ENCODE measurements around the gene LST1.

DNA sequence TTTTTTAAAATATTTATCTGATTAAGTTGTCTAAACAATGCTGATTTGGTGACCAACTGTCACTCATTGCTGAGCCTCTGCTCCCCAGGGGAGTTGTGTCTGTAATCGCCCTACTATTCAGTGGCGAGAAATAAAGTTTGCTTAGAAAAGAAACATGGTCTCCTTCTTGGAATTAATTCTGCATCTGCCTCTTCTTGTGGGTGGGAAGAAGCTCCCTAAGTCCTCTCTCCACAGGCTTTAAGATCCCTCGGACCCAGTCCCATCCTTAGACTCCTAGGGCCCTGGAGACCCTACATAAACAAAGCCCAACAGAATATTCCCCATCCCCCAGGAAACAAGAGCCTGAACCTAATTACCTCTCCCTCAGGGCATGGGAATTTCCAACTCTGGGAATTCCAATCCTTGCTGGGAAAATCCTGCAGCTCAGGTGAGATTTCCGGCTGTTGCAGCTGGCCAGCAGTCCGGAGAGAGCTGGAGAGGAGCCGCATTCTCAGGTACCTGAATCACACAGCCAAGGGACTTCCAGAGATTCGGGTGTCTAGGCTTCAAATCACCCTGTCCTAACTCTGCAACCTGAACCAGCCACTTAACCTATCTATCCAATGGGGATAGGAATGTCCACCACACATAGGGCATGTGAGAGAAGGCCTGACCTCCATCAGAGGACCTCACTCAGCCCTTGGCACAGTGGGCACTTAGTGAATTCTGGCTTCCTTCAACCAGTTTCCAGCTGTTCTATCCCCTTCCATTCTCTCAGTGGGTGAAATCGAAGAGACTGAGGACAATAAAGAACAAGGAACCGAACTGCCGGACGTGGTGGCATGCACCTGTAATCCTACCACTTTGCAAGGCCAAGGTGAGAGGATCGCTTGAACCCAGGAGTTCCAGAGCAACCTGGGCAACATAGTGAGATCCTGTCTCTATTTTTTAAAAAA lies 7.6 kb upstream of the LST1 start:
- TF ChIP-seq, protein P1, sequence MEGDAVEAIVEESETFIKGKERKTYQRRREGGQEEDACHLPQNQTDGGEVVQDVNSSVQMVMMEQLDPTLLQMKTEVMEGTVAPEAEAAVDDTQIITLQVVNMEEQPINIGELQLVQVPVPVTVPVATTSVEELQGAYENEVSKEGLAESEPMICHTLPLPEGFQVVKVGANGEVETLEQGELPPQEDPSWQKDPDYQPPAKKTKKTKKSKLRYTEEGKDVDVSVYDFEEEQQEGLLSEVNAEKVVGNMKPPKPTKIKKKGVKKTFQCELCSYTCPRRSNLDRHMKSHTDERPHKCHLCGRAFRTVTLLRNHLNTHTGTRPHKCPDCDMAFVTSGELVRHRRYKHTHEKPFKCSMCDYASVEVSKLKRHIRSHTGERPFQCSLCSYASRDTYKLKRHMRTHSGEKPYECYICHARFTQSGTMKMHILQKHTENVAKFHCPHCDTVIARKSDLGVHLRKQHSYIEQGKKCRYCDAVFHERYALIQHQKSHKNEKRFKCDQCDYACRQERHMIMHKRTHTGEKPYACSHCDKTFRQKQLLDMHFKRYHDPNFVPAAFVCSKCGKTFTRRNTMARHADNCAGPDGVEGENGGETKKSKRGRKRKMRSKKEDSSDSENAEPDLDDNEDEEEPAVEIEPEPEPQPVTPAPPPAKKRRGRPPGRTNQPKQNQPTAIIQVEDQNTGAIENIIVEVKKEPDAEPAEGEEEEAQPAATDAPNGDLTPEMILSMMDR (IDR thresholded peaks at IDR 0.05 in 2 of 3, conservative IDR thresholded peaks at IDR 0.05 in 1 of 3; ENCODE audit: borderline replicate concordance in 1 of 3, insufficient read depth in 1 of 3, low read depth in 2 of 3, low read length in 2 of 3) = no peak
- TF ChIP-seq TCF7L2 (IDR thresholded peaks at IDR 0.05; ENCODE audit: borderline replicate concordance, extremely low read depth, insufficient read depth, insufficient read length) (no peak), YY1 (IDR thresholded peaks at IDR 0.05; ENCODE audit: extremely low read depth, insufficient replicate concordance, low read depth, low read length) (no peak), JUND (IDR thresholded peaks at IDR 0.05) (no peak), POLR2A (IDR thresholded peaks at IDR 0.05; ENCODE audit: borderline replicate concordance, extremely low read depth, insufficient read depth, insufficient read length) (no peak), SP1 (IDR thresholded peaks at IDR 0.05; ENCODE audit: low read depth) (no peak), FOSL1 (IDR thresholded peaks at IDR 0.05; ENCODE audit: low read depth) (no peak), CEBPB (IDR thresholded peaks at IDR 0.05; ENCODE audit: low read depth) (no peak), POLR2AphosphoS5 (IDR thresholded peaks at IDR 0.05; ENCODE audit: low read depth, low read length) (no peak), ZNF274 (IDR thresholded peaks at IDR 0.05; ENCODE audit: low read depth, low read length) (no peak), EZH2 (IDR thresholded peaks at IDR 0.05) (no peak)
- TF ChIP-seq, protein P2, sequence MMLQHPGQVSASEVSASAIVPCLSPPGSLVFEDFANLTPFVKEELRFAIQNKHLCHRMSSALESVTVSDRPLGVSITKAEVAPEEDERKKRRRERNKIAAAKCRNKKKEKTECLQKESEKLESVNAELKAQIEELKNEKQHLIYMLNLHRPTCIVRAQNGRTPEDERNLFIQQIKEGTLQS (IDR thresholded peaks at IDR 0.05) = no peak
- TF ChIP-seq, protein P3, sequence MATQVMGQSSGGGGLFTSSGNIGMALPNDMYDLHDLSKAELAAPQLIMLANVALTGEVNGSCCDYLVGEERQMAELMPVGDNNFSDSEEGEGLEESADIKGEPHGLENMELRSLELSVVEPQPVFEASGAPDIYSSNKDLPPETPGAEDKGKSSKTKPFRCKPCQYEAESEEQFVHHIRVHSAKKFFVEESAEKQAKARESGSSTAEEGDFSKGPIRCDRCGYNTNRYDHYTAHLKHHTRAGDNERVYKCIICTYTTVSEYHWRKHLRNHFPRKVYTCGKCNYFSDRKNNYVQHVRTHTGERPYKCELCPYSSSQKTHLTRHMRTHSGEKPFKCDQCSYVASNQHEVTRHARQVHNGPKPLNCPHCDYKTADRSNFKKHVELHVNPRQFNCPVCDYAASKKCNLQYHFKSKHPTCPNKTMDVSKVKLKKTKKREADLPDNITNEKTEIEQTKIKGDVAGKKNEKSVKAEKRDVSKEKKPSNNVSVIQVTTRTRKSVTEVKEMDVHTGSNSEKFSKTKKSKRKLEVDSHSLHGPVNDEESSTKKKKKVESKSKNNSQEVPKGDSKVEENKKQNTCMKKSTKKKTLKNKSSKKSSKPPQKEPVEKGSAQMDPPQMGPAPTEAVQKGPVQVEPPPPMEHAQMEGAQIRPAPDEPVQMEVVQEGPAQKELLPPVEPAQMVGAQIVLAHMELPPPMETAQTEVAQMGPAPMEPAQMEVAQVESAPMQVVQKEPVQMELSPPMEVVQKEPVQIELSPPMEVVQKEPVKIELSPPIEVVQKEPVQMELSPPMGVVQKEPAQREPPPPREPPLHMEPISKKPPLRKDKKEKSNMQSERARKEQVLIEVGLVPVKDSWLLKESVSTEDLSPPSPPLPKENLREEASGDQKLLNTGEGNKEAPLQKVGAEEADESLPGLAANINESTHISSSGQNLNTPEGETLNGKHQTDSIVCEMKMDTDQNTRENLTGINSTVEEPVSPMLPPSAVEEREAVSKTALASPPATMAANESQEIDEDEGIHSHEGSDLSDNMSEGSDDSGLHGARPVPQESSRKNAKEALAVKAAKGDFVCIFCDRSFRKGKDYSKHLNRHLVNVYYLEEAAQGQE (IDR thresholded peaks at IDR 0.05; ENCODE audit: low read depth) = no peak
- TF ChIP-seq, protein P4, sequence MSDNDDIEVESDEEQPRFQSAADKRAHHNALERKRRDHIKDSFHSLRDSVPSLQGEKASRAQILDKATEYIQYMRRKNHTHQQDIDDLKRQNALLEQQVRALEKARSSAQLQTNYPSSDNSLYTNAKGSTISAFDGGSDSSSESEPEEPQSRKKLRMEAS (IDR thresholded peaks at IDR 0.05) = no peak

Data from HCT116 (cell line).